ENCODE data around the gene MDGA2.

MDGA2 gene

GRCh38 chr14:47120645-47121044, 554.8 kb downstream of the MDGA2 start:
- no peak for DNase-seq (ENCODE audit: low read depth)

GRCh38 chr14:47103771-47104170, 571.6 kb downstream of the MDGA2 start:
- no peak for DNase-seq (ENCODE audit: low read depth)

- DNase-seq (ENCODE audit: low read depth): no peak
Observed at GRCh38 chr14:47102472-47102871, 572.9 kb downstream of the MDGA2 start.

- DNase-seq (ENCODE audit: low read depth): no peak
Observed at GRCh38 chr14:47085678-47086077, 589.7 kb downstream of the MDGA2 start.

- no peak for DNase-seq (ENCODE audit: low read depth)
Observed at GRCh38 chr14:47065326-47065725, 610.1 kb downstream of the MDGA2 start.

GRCh38 chr14:47060050-47060449, 615.4 kb downstream of the MDGA2 start:
- no peak for DNase-seq (ENCODE audit: low read depth)

- DNase-seq (ENCODE audit: low read depth): no peak
Observed at GRCh38 chr14:47057364-47057763, 618.0 kb downstream of the MDGA2 start.

GRCh38 chr14:47044841-47045240, 630.6 kb downstream of the MDGA2 start:
- DNase-seq (ENCODE audit: low read depth): no peak

- DNase-seq (ENCODE audit: low read depth): no peak
Observed at GRCh38 chr14:47040550-47040949, 634.9 kb downstream of the MDGA2 start.

- DNase-seq (ENCODE audit: low read depth): no peak
Observed at GRCh38 chr14:47039336-47039735, 636.1 kb downstream of the MDGA2 start.

- DNase-seq (ENCODE audit: low read depth): no peak
Observed at GRCh38 chr14:47022721-47023120, 652.7 kb downstream of the MDGA2 start.

GRCh38 chr14:47020500-47020899, 654.9 kb downstream of the MDGA2 start:
- DNase-seq (ENCODE audit: low read depth): no peak

GRCh38 chr14:47012533-47013280, 662.7 kb downstream of the MDGA2 start:
- no peak for DNase-seq (ENCODE audit: low read depth)

GRCh38 chr14:47009615-47010014, 665.8 kb downstream of the MDGA2 start:
- no peak for DNase-seq (ENCODE audit: low read depth)

GRCh38 chr14:47008732-47009131, 666.7 kb downstream of the MDGA2 start:
- no peak for DNase-seq (ENCODE audit: low read depth)

GRCh38 chr14:46999661-47000060, 675.7 kb downstream of the MDGA2 start:
- DNase-seq (ENCODE audit: low read depth): no peak

GRCh38 chr14:46989566-46989965, 685.8 kb downstream of the MDGA2 start:
- no peak for DNase-seq (ENCODE audit: low read depth)

GRCh38 chr14:46988312-46988711, 687.1 kb downstream of the MDGA2 start:
- DNase-seq (ENCODE audit: low read depth): no peak

GRCh38 chr14:46985529-46986380, 689.6 kb downstream of the MDGA2 start:
- no peak for DNase-seq (ENCODE audit: low read depth)

- DNase-seq (ENCODE audit: low read depth): no peak
Observed at GRCh38 chr14:46973295-46973694, 702.1 kb downstream of the MDGA2 start.

- no peak for DNase-seq (ENCODE audit: low read depth)
Observed at GRCh38 chr14:46964378-46964777, 711.0 kb downstream of the MDGA2 start.

GRCh38 chr14:46951103-46951502, 724.3 kb downstream of the MDGA2 start:
- no peak for DNase-seq (ENCODE audit: low read depth)

- DNase-seq (ENCODE audit: low read depth): no peak
Observed at GRCh38 chr14:46940611-46941010, 734.8 kb downstream of the MDGA2 start.

Data from activated T-cell treated with anti-CD3 and anti-CD28 coated beads for 1 hour (primary cell).